ENCODE measurements around the gene TSC1. TPM values are rescaled to one million over a fixed set of nuclear protein-coding genes. Genes with fewer than 3 reads are reported as not detected.

TSC1 gene
- polyA plus RNA-seq = 20.4 and 25.5 TPM in 2 replicates

DNA sequence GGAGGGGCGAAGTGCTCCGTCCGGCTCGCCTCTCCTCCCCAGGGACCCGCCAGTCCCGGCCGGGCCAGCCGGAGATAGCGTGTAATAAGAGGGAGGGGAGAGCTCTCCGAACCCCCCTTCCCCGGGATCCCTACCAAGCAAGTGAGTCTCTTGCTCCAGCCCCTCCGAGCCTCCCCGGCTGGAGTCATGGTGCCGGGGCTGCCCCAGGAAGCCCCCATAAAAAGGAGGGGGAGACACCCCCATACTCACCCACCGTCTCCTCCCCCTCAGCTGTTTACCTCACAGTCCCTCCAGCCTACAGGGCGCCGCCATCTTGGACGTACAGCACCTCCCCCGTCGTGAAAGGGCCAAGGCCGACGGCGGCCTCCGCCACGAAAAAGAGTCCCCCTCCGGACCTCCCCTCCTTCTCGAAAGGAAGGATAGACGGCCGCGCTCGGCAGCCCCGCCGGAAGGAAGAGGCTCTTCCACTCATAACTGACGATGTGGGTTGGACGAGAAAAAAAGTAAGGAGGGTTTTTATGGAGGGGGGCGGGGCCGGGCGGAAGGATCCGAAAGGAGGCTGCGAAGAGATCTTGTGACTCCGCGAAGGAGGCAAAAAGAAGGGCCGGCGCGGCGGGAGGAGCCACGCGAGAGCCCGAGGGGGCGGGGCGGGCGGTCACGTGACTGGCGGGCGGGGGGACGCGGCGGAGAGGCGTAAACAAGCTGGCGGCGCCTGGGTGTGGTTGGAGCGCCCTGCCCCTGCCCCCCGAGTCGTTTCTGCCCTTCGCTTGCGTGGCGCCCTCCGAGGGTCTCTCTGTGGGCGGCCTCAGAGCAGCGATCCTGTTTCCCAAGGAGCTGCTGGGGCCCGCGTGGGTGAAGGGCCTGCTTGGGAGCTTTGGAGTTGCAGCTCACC, at the start of gene TSC1:
TSC1 (minus strand) TSS at position 323 of the 892 bp plus-strand sequence. CDS start 15,744 bp downstream, outside the sequence.

DNA sequence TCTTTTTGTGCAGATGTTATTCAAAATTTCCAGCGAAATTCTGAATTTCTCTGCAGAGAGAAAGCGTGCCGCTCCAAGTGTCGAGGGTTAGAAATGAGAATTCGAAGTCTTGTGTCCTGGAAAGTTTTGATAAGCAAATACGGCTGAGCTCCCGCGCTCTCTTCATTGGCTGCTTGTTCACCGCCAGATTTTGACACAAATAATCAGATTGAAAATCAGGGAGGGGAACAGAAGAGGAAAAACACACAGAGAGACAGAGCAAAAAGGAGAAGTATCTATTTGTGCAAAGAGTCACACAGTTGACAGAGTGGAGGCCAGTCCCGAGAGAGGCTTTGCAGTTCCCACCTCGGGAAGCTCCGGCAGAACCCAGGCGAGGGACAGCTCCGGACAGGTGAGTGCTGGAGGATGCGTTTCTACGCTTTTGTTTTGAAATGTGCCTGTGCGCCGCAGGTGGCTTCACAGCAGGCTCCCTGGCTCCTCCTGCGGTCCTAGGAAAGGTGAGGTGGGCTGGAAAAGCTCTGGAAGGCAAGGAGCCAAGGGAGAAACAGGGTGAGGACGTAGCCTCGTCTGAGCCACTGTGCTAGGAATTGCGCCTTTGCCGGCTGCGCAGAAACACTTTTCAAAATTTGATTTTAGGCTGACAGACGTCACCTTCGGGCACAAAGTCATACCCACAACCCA, 34.2 kb upstream of the TSC1 start, which contains the start of gene GFI1B:
GFI1B (plus strand) TSS at position 244 of the 681 bp plus-strand sequence. CDS start 7,985 bp downstream, outside the sequence.

DNA sequence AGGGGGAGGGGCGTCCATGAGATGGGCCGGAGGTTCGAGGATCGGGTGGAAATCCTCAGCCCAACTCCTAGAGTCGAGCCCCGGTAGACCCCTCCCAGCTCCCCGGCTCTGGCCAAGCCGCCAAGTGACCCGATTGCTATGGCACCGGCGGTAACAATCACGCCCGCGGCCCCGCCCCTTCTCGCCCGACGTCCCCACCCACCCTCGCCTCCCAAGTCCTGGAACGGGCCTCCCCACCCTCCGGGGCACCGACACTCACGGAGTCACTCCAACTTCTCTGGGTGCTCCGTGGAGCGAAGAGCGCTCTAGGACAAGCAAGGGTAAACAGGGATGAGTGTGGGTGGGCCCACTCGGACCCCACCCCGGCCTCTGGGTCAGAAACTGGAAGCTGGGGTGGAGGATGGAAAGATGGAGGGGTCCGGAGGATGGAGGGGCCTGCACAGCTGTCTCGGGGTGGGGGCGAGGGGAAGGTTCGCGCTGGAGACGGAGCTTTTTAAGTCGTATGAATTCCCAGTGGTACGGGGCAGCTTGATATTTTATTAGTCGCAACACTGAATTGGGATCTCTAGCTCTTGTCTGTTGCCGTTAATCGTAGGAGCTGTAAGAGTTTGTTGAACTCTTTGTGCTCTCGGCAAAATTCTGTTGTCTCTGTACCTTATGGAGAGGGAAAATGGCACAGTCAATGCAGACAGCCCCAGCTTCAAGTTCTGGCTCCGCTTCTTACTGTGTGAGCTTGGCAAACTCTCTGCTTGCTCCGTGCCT, 65.5 kb downstream of the TSC1 start, which contains the start of gene SPACA9:
SPACA9 (plus strand) TSS at position 204 of the 762 bp plus-strand sequence. CDS start 5,050 bp downstream, outside the sequence.

DNA sequence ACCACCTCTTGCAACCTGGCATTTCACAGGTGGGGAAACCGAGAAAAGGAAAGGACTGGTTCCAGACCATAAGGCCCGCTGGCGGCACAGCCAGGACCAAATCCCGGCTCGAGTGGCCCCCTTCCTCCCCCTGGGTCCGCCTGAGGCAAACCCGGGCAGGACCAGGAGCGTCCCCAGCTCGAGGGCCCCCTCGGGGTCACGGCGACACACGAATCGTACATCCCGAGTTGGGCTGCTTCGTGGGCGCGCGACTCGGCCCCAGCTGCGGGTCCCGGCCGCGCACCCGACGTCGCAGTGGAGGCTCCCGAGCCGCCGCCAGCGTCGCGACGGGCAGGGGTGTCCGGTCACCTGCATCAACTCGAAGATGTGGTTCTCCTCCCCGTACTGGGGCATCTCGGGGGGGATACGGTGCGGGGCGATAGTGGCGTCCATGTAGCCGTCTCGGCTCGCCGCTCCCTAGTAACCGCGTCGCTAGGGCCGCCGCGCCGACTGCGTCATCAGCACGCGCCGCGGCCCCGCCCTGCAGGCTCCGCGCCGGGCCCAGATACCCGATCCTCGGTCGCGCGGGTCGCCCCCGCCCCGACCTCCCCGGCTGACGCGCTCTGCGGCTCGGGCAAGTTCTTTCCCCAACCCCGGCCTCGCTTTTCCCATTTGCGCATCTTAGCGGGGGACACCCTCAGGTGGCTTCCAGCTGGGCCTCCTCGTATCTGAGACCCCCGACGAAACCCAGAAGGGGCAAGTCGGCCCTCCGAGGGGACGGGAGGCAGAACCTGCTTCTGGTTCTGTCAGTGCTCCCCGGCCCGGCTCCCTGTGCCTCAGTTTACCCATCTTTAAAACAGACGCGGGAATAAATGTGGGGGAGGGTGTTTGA, 66.4 kb downstream of the TSC1 start, which contains the start of gene AK8:
AK8 (minus strand) TSS at position 461 of the 871 bp plus-strand sequence; CDS start at position 432, 29 bp downstream.

Other genes with a start within 250 kb of the TSC1 start
- 0.11 and 0.77 TPM in 2 replicates for gene AK8, start 66.3 kb downstream of the TSC1 start, polyA plus RNA-seq
- gene SPACA9, start 65.7 kb downstream of the TSC1 start, polyA plus RNA-seq = 24.8 and 38.6 TPM in 2 replicates
- not detected in 2 replicates for gene GFI1B, start 34.1 kb upstream of the TSC1 start, polyA plus RNA-seq
- 1.5 and 4.3 TPM in 2 replicates for gene GTF3C5, start 86.4 kb upstream of the TSC1 start, polyA plus RNA-seq
- 0.09 and 0.10 TPM in 2 replicates for gene CEL, start 117.4 kb upstream of the TSC1 start, polyA plus RNA-seq
- gene RALGDS, start 176.6 kb upstream of the TSC1 start, polyA plus RNA-seq = 0.67 and 0.81 TPM in 2 replicates
- gene GBGT1, start 219.3 kb upstream of the TSC1 start, polyA plus RNA-seq = 1.1 and 2.3 TPM in 2 replicates